ENCODE results near the gene CRIM1.

GRCh38 chr2:36369163-36369562 is 13.6 kb downstream of the CRIM1 start:
- TF ChIP-seq CTCF (conservative IDR thresholded peaks at IDR 0.05; ENCODE audit: low read depth in 2 of 2) (no peak), POLR2AphosphoS5 (IDR thresholded peaks at IDR 0.05; ENCODE audit: low read depth) (no peak), JUNB (IDR thresholded peaks at IDR 0.05; ENCODE audit: unreplicated experiment) (no peak)
